ENCODE data around the gene RFX2.

GRCh38 chr19:6002591-6002990, 107.7 kb downstream of the RFX2 start:
- TF ChIP-seq CTCF (IDR thresholded peaks at IDR 0.05): no peak
- TF ChIP-seq ZFX (IDR thresholded peaks at IDR 0.05; ENCODE audit: borderline replicate concordance): no peak

Data from 22Rv1 (cell line).